ENCODE measurements around the gene NEDD4L.

The NEDD4L gene

GRCh38 chr18:58335821-58336220 lies 291.8 kb downstream of the NEDD4L start:
- no peak for DNase-seq

DNA sequence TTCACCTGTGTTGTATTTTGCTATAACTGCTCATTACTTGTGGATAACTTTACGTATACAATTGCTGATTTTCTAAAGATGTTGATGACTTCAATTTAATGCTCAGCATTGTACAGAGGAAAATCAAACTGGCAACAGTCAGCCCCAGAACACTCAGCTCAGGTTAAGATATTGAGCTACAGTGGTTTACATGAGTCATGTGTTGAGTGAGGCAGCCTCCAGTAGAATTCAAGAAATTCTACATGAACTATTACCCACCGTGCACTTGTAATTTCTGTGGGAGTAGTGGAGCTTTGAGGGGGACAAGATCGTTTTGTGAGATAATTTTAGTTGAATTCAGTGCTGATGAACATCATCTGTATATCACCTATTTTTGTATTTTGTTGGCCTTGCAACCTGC lies 292.6 kb downstream of the NEDD4L start:
- DNase-seq, result no peak

GRCh38 chr18:58337285-58337684 lies 293.3 kb downstream of the NEDD4L start:
- DNase-seq, result no peak

DNA sequence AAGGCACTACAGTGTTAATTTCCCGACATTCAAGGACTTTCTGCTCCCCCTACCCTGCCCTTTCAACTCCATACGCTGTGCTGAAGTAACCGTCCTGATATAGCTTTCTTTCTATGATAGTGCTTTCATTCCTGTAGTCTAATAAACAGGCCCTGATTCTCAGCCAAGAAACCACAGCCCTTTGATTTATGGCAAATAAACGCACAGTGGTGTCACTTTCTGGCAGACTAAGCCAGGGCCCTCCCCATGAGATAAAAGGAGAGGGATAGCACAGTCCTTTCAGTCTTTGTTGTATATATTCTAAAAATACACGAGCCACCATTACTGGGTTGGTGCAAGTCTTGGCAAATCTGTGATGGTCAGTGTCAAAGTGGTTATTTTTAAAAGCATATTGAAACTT lies 293.7 kb downstream of the NEDD4L start:
- DNase-seq, result no peak

DNA sequence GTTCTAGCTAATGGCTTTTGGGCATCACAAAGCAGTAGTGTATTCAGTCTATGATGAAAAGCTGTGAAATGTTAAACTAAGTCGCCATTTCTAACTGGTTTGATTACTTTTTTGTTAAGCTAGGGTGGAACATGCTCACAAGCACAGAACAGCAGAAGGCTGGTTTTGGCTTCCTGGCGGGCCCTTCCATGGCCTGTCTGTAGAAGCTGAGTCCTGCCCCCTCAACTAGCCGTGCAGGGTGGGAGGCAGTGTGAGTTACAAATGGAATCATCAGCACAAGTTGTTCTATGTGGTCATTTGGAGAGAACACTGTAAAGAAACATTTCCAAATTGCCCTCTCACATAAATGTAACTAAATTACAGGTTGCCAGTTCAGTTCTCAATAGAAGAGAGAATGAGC lies 294.1 kb downstream of the NEDD4L start:
- no peak for DNase-seq

DNA sequence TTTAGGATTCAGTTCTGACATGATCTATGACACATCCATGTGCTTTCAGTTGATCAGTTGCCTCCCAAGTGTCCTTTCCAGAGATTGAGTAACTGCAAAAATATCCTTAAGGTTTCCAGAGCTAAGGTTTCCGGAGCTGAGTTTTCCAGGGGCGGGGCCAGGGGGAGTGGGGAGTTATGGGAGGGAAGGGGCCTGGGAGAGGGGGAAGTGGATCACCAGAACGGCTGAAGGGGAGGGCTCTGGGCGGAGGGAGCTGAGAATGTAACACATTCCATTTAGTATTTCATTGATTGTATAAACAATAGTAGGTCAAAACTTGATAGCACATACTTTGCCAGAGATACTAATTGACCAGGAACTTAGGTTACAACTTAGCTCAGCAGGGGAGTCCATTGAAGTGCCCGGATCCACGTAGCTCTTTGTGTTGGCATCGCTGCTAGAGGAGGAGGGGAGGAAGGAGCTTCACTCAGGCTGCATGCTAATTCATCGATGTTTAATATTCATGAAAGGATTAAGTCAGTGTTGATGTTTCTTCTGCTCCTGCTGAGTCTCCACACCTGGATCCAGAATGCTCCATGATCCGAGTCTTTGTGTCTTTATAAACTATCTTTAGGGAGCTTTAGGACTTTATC lies 295.1 kb downstream of the NEDD4L start:
- no peak for DNase-seq

- DNase-seq, result no peak
Observed at GRCh38 chr18:58339890-58340289, 295.9 kb downstream of the NEDD4L start.

GRCh38 chr18:58341916-58342315 lies 297.9 kb downstream of the NEDD4L start:
- no peak for DNase-seq

DNA sequence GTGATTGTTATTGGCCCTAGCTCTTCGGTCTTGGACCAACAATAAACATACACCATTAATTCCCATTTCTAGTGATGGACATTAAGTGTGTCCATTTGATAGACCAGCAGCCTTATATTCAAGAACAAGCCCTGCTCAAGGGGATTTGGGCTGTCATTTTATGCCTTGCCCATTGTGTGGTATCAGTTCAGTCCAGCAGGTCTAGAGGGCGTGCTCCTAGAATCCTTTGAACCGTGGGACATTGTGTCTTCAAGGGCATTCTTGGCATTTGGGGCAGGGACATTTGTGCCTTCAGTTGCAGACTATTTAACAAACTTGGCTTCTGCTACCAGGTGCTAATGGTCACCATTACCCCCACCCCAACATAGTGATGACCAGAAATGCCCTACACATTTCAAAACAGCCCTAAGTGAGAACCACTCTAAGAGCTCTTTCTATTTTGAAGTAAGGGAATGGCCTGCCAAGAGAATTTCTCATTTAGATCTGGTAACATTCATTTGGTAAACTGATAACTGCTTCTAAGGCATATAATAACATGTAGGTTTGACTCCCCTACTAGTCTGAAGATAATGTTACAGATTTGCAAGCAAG lies 300.1 kb downstream of the NEDD4L start:
- DNase-seq, result no peak

DNA sequence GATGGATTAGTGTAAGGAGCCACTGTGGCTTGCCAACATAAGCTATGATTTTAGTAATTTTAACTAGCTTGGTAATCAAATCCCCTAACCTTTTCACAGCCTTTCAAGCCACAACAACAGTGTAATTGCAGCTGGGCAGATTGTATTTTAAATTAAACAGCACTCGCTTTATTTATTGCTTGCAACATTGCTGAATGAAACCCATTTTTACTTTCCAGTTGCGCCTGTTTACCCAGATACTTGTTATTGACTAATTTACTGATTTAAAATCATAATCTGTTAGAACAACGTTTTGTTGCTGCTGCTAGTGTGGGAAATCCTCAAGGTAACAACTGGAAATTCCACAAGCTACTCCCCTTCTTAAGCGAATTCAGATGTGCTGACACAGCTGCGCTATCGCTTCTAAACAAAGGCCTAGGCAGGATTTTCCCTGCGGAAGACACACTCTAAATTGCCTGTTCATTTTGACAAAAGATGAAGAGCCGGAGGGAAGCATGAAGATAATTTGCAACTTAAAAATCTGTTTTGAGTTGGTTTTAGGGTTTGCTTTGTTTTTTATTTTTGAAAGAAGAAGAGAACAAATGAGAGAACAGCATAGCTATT lies 300.9 kb downstream of the NEDD4L start:
- DNase-seq, result no peak

DNA sequence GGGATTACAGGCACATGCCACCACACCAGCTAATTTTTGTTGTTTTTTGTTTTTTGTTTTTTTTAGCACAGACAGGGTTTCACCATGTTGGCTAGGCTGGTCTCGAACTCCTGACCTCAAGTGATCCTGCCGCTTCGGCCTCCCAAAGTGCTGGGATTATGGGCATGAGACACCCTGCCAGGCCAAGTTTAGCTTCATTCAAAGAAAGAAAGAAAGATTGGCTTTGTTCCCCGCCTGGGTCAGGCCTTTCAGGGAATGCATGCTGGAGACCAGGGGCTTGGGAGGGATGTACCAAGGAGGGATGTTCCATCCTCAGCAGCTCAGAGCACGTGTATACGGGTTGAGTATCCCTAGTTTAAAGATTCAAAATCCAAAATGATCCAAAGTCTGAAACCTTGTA lies 301.8 kb downstream of the NEDD4L start:
- no peak for DNase-seq

GRCh38 chr18:58347135-58347534 lies 303.1 kb downstream of the NEDD4L start:
- DNase-seq, result no peak

GRCh38 chr18:58348517-58348916 lies 304.5 kb downstream of the NEDD4L start:
- DNase-seq, result no peak

DNA sequence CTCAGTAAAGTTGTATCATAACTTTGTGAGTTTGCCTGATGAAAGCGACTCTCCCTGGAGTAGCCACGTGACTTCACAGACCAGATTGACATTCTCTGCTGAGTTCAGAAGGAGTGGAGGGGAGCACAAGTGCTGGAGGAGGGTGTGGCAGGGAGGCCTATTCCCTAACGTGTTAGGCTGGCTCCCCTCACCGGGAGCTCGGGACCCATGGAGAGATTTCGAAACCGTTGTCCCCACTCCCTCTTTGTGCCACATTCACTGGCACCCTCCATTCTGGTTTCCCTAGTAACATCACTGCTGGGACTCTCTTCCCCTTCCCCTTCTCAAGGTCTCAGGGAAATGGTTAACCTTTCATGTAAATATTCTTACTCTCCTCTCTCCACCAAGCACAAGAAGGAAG lies 304.9 kb downstream of the NEDD4L start:
- no peak for DNase-seq

DNA sequence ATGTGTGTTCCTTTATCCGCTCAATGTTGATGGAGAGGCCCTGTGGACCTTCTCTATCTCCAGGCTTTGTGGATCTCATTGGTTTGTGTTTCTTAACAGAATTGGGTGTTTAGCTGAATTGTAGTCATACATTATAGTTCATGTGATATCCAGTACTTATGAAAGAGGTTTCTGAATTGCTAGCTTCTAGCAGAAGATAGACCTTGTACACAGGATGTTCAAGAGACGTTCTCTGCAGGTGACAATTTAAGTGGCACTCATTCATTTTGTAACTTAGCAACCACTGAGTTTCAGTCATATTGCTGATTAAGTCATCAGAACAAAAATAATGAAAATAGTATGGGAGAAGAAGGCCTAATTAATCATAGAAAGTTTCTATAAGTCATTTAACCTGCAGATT lies 305.6 kb downstream of the NEDD4L start:
- no peak for DNase-seq

DNA sequence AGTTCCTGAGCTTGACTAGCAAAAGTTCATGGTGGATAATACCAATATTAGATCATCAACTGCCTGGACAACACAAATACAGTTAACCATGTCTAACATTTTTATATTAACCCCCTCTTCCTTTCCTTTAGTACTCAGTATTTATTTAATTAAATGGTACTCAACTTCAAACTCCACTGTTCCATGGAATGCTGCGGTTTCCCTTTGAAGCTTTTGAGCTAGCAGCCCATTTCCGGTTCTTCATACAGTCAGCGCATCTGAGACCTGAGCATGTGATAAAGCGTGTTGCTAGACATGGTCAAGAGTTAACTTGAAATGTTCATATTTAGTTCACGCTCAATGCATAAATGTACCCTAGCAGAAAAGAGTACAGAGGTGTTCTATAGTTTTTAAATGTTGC lies 306.5 kb downstream of the NEDD4L start:
- DNase-seq, result no peak

DNA sequence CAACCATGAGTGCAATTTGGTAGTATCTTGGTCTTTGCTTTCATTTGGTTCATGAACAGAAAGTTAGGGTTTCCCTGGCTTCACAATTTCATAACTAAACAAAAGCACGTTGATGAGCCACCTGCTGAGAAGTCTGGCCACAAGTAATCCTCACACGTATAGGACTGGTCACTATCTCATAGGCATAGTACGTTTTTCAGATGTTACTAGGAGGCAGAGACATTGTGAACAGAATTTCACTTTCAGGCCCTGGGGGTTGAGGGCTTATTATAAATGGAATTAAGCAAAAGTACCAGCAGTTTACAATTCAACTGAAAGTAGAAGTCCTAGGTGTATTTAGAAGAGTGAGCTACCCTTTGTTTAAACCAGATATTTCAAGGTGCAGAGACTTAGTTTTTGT lies 307.8 kb downstream of the NEDD4L start:
- DNase-seq, result no peak

DNA sequence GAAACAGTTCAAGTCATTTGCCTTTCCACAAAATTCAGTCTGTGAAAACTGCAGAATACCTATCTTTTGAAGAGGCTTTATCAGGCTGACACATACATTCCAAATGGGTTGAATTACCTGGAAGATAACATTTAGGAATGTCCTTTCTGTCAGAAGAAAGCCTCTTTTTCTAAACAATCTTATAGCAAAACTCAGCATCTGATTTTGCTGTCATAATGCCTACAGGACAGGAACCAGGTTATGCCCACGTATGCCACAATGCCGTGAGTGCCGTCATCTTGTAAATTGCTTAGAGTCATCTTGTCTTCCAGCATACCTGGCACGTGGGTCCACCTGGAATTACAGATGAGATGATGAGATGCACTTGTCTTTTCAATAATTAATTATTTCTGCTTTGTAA lies 309.6 kb downstream of the NEDD4L start:
- no peak for DNase-seq

- DNase-seq, result no peak
Observed at GRCh38 chr18:58354051-58354450, 310.0 kb downstream of the NEDD4L start.

- no peak for DNase-seq
Observed at GRCh38 chr18:58354791-58355190, 310.8 kb downstream of the NEDD4L start.

DNA sequence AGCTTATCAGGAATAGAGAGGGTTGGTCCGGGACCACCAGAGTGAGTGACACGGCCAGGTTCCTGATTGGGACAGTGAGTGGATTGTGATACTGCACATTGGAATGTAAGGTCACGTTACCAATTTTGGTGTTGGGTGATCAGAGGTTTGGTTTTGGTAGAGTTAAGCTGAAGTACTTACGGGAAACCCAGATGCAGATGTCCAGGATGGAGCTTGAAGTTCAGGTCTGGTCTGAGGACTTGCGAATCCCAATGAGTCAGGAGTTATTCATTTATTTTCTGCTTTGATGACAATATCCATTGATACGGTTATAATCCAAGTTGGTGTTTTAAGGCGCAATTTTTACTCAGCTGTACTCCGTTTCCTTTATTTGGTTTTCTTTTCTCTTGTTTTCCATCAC lies 311.2 kb downstream of the NEDD4L start:
- no peak for DNase-seq

- no peak for DNase-seq
Observed at GRCh38 chr18:58359218-58359617, 315.2 kb downstream of the NEDD4L start.

DNA sequence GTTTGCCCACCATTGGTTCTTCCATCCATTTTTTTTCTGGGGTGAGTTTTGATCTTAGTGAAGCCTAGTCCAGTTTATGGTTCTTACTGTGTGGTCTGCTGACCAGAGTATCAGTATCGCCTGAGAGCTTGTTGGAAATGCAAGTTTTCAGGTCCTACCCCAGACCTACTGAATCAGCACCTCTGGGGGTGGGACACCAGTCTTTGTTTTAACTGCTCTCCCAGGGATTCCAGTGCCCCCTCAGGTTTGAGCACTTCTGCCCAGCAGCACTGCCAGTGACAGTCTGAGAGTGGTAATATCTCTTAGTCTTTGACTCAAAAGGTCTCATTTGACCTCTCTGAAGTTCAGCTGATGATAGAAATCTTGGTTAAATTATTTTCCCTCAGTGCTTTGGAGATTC lies 315.6 kb downstream of the NEDD4L start:
- DNase-seq, result no peak

GRCh38 chr18:58360324-58360723 lies 316.3 kb downstream of the NEDD4L start:
- no peak for DNase-seq

- no peak for DNase-seq
Observed at GRCh38 chr18:58361212-58361611, 317.2 kb downstream of the NEDD4L start.

All from CD4-positive, alpha-beta T cell treated with Interleukin-15 for 1 hour (primary cell).